ENCODE measurements around the gene FBRS.

FBRS gene

GRCh38 chr16:30665830-30666190, 7.6 kb downstream of the FBRS start:
- Histone ChIP-seq H3F3A (ENCODE audit: insufficient read depth) (no peaks in the 10 kb centered on the region), H3K9ac (ENCODE audit: low read length) (no peak overlapping the region), H2AFZ (ENCODE audit: low read depth, low read length, severe bottlenecking) (no peak overlapping the region), H3K4me3 (ENCODE audit: insufficient read depth, low read length, poor library complexity, severe bottlenecking) (no peak overlapping the region), H4K20me1 (ENCODE audit: low read depth, low read length) (no peaks in the 10 kb centered on the region), H3K79me2 (ENCODE audit: insufficient read depth, low read length) (peaks cover 27% of the 10 kb centered on the region; the same call in 1 of the 2 replicates), H3K36me3 (ENCODE audit: low read length) (peaks cover 6% of the 10 kb centered on the region; the same call in 1 of the 2 replicates), H3K9me2 (replicated peaks; ENCODE audit: insufficient read depth, low read length) (no peaks in the 10 kb centered on the region), H3K9me3 (ENCODE audit: insufficient read depth, low read length) (no peaks in the 10 kb centered on the region), H3K4me2 (ENCODE audit: low read depth, low read length, poor library complexity, severe bottlenecking) (no peak overlapping the region), H3K27ac (ENCODE audit: low read depth, low read length) (no peak overlapping the region), H3K27me3 (ENCODE audit: low read length) (no peaks in the 10 kb centered on the region)
- no peak for TF ChIP-seq EZH2phosphoT487 (conservative IDR thresholded peaks at IDR 0.05; ENCODE audit: low read length)
- no peak for TF ChIP-seq CTCF (IDR thresholded peaks at IDR 0.05; ENCODE audit: insufficient read depth, low read length, poor library complexity, severe bottlenecking)

GRCh38 chr16:30666681-30667080, 8.4 kb downstream of the FBRS start:
- no peaks in the 10 kb centered on the region for H3K9me3 ChIP-seq (ENCODE audit: insufficient read depth, low read length)
- TF ChIP-seq EZH2phosphoT487 (conservative IDR thresholded peaks at IDR 0.05; ENCODE audit: low read length), result no peak
- no peak for TF ChIP-seq CTCF (IDR thresholded peaks at IDR 0.05; ENCODE audit: insufficient read depth, low read length, poor library complexity, severe bottlenecking)
- no peak overlapping the region for H3K4me3 ChIP-seq (ENCODE audit: insufficient read depth, low read length, poor library complexity, severe bottlenecking)
- no peak overlapping the region for H3K4me2 ChIP-seq (ENCODE audit: low read depth, low read length, poor library complexity, severe bottlenecking)
- H3K27me3 ChIP-seq (ENCODE audit: low read length), result no peaks in the 10 kb centered on the region
- H3K79me2 ChIP-seq (ENCODE audit: insufficient read depth, low read length), result peaks cover 18% of the 10 kb centered on the region; the same call in 1 of the 2 replicates
- peaks cover 3% of the 10 kb centered on the region; the same call in 1 of the 2 replicates for H3K36me3 ChIP-seq (ENCODE audit: low read length)
- no peak overlapping the region for H3K9ac ChIP-seq (ENCODE audit: low read length)
- H3K27ac ChIP-seq (ENCODE audit: low read depth, low read length), result no peak overlapping the region
- no peaks in the 10 kb centered on the region for H3F3A ChIP-seq (ENCODE audit: insufficient read depth)
- H4K20me1 ChIP-seq (ENCODE audit: low read depth, low read length), result no peaks in the 10 kb centered on the region
- H2AFZ ChIP-seq (ENCODE audit: low read depth, low read length, severe bottlenecking), result no peak overlapping the region
- H3K9me2 ChIP-seq (replicated peaks; ENCODE audit: insufficient read depth, low read length), result no peaks in the 10 kb centered on the region

GRCh38 chr16:30667361-30667905, 9.2 kb downstream of the FBRS start:
- H3K9ac ChIP-seq (ENCODE audit: low read length), result no peak overlapping the region
- no peaks in the 10 kb centered on the region for H3K9me3 ChIP-seq (ENCODE audit: insufficient read depth, low read length)
- H3K27ac ChIP-seq (ENCODE audit: low read depth, low read length), result no peak overlapping the region
- peaks cover 3% of the 10 kb centered on the region; the same call in 1 of the 2 replicates for H3K36me3 ChIP-seq (ENCODE audit: low read length)
- peaks cover 12% of the 10 kb centered on the region; the same call in 1 of the 2 replicates for H3K79me2 ChIP-seq (ENCODE audit: insufficient read depth, low read length)
- no peak for TF ChIP-seq CTCF (IDR thresholded peaks at IDR 0.05; ENCODE audit: insufficient read depth, low read length, poor library complexity, severe bottlenecking)
- no peak for TF ChIP-seq EZH2phosphoT487 (conservative IDR thresholded peaks at IDR 0.05; ENCODE audit: low read length)
- no peaks in the 10 kb centered on the region for H4K20me1 ChIP-seq (ENCODE audit: low read depth, low read length)
- H3K4me3 ChIP-seq (ENCODE audit: insufficient read depth, low read length, poor library complexity, severe bottlenecking), result no peak overlapping the region
- no peaks in the 10 kb centered on the region for H3K27me3 ChIP-seq (ENCODE audit: low read length)
- no peaks in the 10 kb centered on the region for H3F3A ChIP-seq (ENCODE audit: insufficient read depth)
- no peaks in the 10 kb centered on the region for H3K9me2 ChIP-seq (replicated peaks; ENCODE audit: insufficient read depth, low read length)
- no peak overlapping the region for H3K4me2 ChIP-seq (ENCODE audit: low read depth, low read length, poor library complexity, severe bottlenecking)
- no peak overlapping the region for H2AFZ ChIP-seq (ENCODE audit: low read depth, low read length, severe bottlenecking)
